Brain microvascular endothelial cell (primary cell): Measurements from ENCODE around the gene FAM32A.

Experiments
- DNase-seq: peaks from one replicate; pipeline ENCODE4 v3.0.0-alpha.2; 2020
- H3K27ac ChIP-seq: fragments of 250-450 bp; sonication (Bioruptor Pico); 2 replicates; pipeline ENCODE4 v1.5.1; 2020; ENCODE audit warnings: mild to moderate bottlenecking, moderate library complexity
- H3K27me3 ChIP-seq: fragments of 250-450 bp; sonication (Bioruptor Pico); replicated peaks from 2 replicates; pipeline ENCODE4 v1.5.1; 2020; ENCODE audit warnings: mild to moderate bottlenecking
- H3K36me3 ChIP-seq: fragments of 250-450 bp; sonication (Bioruptor Pico); replicated peaks from 2 replicates; pipeline ENCODE4 v1.5.1; 2020; ENCODE audit warnings: mild to moderate bottlenecking
- H3K4me3 ChIP-seq: 2 replicates; pipeline ENCODE4 v1.5.1; 2011; ENCODE audit warnings: low read depth, mild to moderate bottlenecking, control low read depth, low read length, moderate library complexity
- CTCF ChIP-seq: IDR thresholded peaks from 2 replicates; pipeline ENCODE4 v1.5.1; 2011; ENCODE audit warnings: low read depth, mild to moderate bottlenecking, moderate library complexity, low read length, control low read depth, inconsistent platforms; ENCODE audit errors: missing control alignments
- in situ Hi-C: cut with HindIII; loops from 2 replicates; pipeline ENCODE4 v1.10.0; 2017; ENCODE audit warnings: low sequenced_read_pairs, low pct_ligation_motif_present

Gene FAM32A

GRCh38 chr19:16200038-16201010, 15.1 kb downstream of the FAM32A start:
- Histone ChIP-seq H3K27me3 (no peaks in the 10 kb centered on the region), H3K27ac (no peak overlapping the region), H3K36me3 (peaks cover 32% of the 10 kb centered on the region), H3K4me3 (no peak overlapping the region)
- no peak for DNase-seq
- in situ Hi-C loops = no loop called here
- no peak for TF ChIP-seq CTCF

DNA sequence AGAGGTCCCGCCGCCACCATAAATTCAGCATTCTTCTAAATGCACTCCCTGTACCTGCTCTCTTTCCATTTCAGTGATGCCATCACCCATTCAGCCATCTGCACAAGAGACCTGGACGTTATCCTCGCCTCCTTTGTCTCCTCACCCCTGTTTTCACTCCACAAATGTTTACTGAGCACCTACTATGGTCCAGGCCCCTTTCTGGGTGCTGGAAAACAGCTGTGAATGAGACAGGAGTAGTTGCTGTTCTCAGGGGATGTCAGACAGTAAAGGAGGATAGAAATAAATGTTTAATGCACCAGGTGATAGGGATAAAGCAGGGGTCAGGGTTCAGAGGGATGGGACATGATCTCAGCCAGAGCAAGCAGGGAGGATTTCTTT, 15.8 kb downstream of the FAM32A start:
- in situ Hi-C loops = no loop called here
- H3K36me3 ChIP-seq = peaks cover 37% of the 10 kb centered on the region
- no peak overlapping the region for H3K27ac ChIP-seq
- no peak for DNase-seq
- H3K4me3 ChIP-seq = no peak overlapping the region
- no peaks in the 10 kb centered on the region for H3K27me3 ChIP-seq
- TF ChIP-seq CTCF = no peak

DNA sequence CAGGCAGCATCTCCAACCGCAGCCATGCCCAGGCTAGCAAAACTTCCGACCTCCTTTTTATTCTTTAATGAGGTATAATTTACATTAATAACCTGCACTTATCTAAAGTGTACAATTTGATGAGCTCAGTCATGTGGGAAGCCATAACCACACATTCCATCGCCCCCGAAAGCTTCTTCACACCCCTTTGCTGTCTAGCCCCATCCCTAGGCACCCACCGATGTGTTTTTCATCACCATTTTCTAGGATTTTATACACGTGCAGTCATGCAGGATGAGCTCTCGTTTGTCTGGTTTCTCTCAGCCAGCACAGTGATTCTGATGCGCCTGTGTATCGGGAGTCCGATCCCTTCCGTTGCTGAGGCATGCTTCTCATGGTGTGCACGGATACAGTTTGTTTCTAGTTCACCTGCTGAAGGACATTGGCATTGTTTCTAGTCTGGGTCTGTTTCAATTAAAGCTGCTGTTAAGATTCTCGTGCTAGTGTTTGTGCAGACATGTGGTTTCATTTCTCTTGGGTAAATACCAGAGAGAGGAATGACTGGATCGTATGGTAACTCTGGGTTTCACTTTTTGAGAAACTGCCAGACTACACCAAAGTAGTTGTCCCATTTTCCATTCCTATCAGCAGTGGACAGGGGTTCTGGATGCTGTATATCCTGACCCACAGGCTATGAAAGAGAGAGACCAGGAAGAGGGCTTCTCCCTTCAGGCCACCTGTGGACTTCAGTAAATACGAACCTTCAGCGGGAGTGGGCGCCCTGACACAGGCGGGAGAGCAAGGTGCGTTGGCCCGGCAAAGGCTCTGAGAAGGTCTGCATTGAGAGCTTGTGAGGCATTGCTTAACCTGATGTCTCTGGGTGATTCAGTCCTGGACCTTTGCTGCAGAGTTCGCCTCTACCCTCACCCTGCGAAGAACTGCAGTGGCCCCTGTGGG, 17.4 kb downstream of the FAM32A start:
- Histone ChIP-seq H3K36me3 (peaks cover 47% of the 10 kb centered on the region), H3K4me3 (no peak overlapping the region), H3K27me3 (no peaks in the 10 kb centered on the region), H3K27ac (no peak overlapping the region)
- in situ Hi-C loops = no loop called here
- no peak for TF ChIP-seq CTCF
- no peak for DNase-seq

DNA sequence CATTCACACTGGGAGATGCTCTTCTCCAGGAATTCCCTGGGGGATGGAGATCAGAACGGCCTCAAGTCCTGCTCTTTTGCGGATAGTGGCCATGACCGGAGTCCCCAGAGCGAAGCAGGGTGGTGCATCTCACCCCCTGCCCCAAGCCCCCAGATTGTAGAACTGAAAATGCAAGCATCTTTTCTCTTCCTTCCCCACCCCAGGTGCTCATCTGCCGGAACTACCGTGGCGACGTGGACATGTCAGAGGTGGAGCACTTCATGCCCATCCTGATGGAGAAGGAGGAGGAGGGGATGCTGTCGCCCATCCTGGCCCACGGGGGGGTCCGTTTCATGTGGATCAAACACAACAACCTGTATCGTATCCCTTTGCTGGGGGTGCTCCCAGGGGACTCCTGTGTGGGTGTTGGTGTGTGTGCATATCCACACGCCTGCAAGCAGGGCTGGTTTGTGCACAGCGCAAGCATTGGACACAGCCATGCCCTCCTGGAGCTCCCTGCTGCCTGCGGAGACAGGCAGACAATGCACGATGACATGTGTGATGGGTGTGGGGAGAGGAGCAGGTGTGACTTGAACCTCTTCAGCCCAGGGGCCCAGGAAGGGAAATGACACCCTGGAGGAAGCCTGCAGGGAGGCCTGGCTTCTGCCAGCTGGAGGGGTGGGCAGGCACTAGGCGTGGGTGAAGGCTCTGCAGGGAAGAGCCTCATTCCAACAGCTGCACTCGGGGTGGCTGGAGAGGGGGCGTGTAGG, 18.2 kb downstream of the FAM32A start:
- DNase-seq = no peak
- no peak overlapping the region for H3K27ac ChIP-seq
- in situ Hi-C loops = no loop called here
- H3K36me3 ChIP-seq = peaks cover 55% of the 10 kb centered on the region
- H3K27me3 ChIP-seq = no peaks in the 10 kb centered on the region
- TF ChIP-seq CTCF = no peak
- no peak overlapping the region for H3K4me3 ChIP-seq

DNA sequence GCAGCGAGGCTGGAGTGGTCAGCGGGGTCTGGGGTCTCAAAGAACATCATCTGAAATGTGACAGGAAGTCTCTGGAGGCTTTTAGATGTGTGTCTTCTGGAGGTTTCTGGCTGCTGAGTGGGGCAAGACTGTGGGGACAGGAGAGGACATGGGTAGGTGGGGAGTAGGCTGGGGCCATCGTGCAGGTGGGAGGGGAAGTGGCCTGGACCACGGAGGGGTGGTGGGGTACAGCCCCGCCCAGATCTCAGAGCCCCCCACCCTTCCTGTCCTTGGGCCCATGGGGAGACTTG, 18.7 kb downstream of the FAM32A start:
- no peak for DNase-seq
- in situ Hi-C loops = no loop called here
- Histone ChIP-seq H3K4me3 (no peak overlapping the region), H3K27me3 (no peaks in the 10 kb centered on the region), H3K27ac (no peak overlapping the region), H3K36me3 (peaks cover 61% of the 10 kb centered on the region)
- no peak for TF ChIP-seq CTCF
